ENCODE data around the gene TAGLN2.

TAGLN2 gene

DNA sequence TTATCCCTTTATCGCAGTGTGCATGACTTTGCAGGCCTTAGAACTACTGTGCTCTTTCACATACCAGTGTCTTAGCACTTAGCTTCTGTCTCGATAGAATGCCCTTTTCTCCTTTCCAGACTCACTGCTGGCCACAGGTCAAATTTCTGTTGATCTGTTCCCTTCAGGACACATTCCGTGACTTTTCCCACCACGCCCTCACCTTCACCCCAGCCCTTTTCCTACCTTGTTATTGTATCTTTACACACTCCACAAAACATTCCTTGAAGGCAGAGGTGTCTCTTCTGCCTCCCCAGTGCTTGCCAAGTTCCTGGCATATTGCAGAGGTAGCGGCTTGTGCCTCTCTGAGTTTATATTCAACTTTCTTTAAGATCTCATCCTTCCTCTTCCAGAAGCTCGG, 23.8 kb upstream of the TAGLN2 start:
- DNase-seq (ENCODE audit: low spot score): no peak

DNA sequence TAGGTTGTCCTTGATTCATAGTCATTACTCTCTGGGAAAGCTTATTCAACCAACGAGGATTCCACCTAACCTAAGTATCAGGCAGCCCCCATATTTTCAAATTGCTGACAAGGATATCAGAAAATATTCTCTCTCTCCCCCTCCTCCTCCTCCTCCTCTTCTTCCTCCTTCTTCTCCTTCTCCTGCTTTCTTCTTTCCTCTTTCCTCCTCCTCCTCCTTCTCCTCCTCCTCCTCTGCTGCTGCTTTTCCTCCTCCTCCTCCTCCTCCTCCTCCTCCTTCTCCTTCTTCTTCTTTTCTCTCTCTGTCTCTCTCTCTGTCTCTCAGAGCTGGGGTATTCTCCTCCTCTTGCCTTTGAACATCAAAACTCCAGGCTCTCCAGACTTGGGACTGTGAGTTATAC, 22.6 kb upstream of the TAGLN2 start:
- no peak for DNase-seq (ENCODE audit: low spot score)

DNA sequence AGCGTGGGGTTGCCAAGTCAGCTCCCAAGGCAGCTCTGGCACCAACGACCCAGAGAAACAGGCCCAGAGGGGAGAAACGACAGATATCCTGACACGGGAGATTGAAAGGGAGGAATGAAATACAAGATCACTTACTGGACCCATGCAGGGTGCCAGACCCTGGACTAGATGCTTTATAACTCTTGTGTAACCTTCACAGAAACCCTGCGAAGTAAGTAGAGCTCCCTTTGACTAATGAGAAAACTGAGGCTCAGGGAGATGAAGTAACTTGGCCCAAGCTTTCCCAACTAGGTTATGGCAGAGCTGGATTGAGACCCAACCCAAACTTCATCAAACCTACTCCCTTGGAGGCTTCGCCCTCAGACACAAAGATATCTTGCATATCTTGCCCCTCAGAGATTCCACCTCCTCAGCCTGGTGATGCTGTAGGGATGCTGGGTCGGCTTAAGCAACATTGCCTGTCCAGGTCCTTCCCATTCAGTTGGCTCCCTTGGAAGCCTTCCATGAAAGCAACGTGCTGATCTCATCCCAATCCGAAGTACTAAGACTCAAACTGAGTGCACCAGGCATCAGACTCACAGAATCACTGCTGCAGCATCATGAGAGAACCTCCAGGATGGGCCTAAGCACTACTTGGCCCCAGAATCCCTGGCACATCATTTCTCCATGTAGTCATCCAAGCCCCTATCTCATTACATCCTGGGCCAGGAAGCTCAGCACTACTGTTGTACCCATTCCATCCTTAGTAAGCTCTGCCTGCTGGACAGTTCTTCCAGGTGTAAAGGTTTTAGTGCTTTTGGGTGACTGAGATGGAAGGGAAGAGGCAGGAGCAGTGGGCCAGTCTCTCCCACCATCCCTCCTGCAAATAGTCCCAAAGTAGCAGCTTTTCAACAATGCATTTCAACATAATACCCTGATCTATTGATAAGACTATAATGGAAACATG, 21.2 kb upstream of the TAGLN2 start:
- DNase-seq (ENCODE audit: low spot score): no peak

DNA sequence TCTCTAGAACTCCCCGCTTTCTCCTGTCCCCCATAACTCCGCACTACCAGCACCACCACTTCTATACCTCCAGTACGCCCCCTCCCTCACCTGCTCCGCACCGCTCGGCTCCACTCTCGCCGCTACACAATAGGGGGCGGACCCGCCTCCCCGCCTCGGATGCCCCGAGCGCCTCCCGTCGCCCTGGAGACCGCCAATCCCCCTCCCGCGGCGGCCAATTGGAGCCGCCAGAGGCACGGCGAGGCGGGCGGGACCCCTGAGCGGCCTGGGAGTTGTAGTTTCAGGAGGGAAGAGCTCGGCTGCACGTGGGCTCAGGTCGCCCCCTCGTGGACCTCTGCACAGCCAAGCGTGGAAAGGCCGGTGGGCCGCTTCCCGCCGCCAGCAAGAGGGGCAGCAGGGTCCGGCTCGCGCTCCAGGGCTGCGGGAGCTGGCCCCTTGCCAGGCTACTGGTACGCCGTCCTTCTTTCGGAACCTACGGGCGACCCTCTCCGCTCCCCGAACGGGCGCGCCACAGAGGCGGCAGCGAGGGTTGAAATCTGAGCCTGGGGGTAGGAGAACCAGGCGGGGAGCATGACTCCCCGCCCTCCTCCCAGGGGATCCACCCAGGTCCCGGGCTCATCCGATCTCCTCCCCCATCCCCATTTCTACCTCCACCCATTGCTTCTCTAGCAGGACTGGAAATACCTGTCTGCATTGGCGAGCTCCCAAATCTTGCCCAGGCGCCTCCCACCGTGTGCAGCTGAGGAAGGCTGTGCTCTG, 20.4 kb upstream of the TAGLN2 start, which contains the start of gene IGSF9:
IGSF9 (minus strand) TSS at position 131 of the 759 bp plus-strand sequence. CDS start 2,159 bp downstream, outside the sequence.
- DNase-seq (ENCODE audit: low spot score): no peak

DNA sequence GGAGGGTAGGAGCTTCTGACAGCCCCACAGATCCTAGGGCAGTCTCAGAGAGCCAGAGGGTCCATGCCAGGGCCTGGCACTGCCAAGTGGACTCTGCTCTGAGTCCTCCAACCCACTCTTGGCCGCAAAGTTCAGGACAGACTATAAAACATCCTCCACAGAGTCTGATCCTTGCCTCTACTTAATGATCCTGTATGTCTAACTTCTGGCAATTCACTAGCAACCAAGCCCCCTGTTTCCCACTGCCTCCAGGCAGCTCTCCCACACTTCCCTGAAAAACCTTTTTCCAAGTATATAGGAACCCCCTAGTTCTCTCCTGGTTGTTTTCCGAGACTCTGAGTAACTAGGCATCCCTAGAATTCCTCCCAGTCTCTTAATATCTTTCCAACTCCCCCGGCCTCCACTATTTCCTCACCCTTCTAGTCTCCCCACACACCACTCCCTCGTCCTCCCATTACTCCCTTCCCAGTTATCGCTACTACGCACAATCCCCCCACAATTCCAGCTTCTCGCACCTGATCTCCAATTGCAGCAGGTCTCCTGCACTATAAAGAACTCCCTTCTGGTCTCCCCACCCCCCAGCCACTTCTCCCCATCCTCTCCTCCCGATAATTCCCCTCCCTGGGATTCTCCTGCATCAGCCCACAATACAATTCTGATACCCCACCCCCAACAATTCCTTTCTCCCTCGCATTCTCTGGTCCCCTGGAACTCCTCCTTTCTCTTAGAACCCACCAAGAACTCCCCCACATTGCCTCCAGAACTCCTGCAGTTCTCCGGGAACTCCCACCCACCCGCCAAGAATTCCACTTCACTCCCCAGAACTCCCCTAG, 19.5 kb upstream of the TAGLN2 start:
- DNase-seq (ENCODE audit: low spot score): no peak

DNA sequence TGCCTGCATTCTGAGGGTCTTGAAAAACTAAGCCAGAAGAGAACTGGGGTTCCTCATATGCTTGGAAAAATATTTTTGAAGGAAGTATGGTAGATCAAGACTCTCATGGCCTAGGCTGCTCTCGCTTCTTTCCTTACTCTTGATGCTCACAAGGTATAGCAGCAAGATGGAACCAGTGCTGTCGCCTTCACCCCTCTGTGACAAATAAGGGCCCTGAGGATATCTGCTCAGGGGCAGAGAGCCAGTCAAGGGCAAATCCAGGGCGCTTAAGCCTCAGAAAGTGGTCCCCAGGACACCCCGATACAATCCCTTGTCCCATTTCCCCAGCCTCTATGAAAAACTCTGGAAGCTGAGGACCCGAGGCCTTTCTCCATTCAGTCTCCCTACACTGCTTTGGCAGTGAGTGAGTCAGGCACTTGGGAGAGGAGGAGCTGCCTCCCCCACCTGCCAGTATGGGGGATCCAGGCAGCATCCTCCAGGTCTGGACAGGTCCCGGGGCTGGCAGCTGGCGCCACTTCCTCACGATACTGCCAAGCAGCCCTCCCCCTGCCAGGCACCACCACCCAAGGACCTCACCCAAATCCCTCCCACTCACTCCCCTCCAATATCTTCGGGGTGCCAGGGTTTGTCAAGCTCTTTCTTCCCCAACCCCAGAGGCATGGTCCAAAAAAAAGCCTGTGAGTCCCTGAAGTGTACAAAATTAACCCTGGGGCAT, 18.8 kb upstream of the TAGLN2 start:
- no peak for DNase-seq (ENCODE audit: low spot score)

DNA sequence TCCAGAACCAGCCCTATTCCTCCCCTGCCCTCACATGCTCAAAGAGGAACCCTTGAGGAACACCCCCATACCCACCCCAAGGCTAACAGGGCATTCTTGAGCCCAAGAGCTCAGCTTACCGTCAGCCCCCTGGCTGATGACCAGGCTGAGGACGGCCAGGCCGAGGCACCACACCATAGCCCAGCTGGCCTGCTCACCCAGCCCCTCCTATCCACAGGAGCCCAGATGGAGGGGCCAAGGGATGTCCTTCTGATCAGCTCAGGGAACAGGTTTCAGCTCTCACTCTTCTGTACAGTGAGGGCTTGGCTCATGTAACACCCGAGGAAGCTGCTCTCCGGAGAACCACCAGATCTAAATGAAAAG, 18.0 kb upstream of the TAGLN2 start:
- DNase-seq (ENCODE audit: low spot score): no peak

DNA sequence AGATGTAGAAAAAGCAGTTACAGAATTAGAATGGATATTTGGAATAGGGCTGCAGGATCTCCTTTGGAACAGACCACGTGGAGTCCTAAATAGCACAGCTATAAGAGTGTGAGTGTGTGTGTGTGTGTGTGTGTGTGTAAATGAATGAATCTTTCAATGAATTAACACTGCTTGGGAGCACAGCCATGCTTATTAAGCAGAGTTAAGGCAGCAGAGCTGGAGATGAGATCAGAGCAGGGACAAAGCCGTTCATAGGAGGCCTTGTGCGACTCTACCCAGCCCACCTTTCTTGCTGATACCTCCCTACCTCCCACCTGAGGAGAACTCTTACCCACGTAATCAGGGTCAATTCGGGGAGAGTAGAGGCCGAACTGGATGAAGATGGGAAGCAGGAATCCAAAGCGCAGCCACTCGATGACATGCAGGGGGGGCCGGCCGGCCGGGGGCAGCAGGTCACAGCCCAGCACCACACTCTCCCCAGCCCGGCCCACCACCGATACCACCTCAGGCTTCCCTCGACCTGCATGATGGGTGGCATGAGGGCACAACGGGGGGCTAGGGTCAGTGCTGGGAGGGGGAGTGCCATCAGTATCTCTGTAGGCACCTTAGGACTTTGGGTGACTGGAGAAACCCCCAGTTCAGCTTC, 17.4 kb upstream of the TAGLN2 start:
- no peak for DNase-seq (ENCODE audit: low spot score)

DNA sequence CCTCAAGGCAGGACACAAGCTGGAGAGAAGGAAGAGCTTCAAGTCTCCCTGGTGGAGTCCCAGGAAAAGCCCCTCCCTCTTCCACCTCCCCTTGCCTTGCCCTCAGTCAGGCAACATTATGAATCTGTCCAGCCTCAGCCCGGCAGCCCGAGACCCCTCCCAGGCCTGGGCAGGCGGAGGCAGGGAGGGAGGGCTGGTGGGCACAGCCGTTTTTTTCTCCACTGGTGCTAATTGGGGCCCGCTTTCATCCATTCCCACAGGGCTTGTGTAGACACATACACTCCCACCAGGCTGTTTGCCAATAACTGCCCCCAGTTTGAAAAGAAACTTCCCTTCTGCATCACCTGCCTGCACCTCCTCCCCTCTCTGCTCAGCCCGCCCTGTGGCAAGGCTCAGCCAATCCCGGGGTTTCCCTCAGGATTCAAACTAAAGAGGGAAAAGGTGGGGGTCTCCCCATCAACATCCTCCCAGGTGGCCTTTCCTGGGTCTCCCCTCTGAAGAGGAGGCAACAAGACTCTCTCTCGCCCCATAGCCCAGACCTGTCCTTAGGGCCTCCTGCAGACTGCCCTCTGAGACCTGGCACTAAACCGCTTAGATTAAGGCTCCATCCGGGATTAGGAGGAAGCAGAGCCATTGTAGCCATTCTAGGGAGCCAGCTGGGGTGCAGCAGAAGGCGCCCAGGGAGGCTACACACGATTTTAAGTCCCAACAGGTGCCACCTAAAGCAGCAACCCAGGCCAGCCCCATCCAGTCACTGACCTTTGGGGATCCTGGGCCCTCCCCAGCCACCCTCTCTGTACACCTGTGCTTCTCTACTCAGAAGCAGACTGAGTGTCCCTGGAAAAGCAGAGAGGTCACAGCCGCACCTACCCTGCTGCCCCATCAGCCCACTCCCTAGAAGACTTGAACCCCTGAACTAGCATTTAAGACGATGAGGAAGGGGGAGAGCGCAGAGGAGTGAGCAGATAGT, 16.6 kb upstream of the TAGLN2 start:
- no peak for DNase-seq (ENCODE audit: low spot score)

DNA sequence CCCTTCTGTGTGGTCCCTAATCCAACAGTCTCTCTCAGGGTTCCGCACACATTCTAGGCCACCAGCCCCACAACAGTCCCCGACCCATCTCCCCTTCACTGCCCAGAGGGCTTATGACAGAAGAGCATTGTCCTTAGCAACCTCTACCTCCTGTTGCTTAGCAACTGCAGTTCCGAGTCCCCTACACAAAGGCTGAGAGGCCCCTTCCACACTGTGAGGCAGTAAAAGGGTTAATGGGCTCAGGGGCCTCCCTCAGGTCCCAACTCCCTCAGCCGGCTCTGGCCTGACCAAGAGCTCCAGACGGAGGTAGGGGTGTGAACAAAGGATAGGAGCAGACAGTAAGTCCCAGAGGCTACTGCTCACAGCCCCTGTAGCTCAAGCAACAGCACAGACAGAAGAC, 15.8 kb upstream of the TAGLN2 start:
- no peak for DNase-seq (ENCODE audit: low spot score)

DNA sequence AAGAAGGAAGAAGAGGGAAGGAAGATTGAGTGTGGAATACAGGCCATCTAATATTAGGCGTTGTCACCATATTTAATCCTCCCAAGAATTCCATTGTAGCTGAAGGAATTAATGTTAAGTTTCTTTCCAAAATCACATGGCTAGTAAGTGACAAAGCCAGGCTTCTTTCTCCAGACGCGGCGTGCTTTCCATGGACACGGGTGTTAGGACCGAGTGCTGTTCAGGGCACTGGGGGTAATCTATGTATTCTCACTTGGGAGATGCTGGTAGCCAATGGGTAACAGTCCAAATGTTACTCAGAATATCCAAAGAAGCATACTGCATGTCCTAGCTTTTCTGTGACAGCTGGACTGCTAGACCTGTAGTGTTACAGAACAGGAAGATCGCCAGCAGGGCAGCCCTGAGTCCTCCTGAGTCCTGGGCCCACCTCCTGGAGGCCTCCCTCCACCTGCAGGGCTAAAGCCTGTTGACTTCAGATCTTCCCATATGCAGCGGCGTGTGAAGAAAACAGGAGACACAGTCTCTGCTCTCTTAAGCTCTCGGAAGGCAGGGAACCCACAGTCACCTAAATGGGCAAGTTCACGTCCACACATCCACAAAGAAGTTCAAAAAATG, 14.8 kb upstream of the TAGLN2 start:
- DNase-seq (ENCODE audit: low spot score): no peak

DNA sequence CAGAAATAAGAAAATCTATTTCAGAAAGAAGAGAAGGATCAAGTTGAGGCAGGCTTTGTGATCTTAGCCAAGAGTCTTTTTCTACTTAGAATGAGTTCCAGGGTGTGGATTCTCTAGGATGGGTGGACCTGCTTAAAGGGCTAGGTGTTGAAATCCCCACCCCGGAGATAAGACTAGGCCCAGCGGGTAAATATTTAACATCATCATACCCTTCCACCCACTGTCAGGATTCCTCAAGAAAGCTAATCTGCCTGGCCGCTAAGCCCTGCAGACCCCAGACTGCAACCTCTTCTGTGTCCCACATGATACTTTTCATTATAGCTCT, 14.3 kb upstream of the TAGLN2 start:
- DNase-seq (ENCODE audit: low spot score): no peak

DNA sequence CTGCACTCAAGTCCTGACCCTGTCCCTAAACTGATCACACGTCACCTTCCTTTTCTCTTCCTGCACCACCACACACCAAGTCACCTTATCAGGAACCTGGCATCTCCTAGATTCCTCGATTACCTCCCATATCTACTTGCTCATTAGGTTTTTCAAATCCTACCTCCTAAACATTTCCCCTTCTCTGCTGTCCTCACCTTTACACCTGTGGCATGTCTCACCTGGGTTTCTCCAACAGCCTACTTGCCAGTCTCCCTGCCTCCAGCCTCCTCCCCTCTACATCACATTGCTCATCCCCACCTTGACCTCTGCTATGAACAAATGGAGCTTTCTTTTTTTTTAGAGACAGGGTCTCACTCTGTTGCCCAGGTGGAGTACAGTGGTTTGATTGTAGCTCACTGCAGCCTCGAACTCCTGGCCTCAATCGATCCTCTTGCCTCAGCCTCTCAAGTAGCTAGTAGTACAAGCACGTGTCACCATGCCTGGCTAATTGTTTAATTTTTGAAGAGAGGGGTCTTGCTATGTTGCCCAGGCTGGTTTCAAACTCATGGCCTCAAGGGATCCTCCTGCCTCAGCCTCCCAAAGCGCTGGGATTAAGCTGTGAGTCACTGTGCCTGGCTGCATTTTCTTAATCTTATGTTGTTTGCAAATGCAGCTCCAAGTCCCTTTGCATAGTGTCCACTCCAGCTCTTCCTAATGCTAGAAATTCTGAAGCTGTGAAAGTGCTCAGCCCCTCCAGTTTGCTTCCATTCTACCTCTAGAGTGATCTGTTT, 13.8 kb upstream of the TAGLN2 start:
- no peak for DNase-seq (ENCODE audit: low spot score)

DNA sequence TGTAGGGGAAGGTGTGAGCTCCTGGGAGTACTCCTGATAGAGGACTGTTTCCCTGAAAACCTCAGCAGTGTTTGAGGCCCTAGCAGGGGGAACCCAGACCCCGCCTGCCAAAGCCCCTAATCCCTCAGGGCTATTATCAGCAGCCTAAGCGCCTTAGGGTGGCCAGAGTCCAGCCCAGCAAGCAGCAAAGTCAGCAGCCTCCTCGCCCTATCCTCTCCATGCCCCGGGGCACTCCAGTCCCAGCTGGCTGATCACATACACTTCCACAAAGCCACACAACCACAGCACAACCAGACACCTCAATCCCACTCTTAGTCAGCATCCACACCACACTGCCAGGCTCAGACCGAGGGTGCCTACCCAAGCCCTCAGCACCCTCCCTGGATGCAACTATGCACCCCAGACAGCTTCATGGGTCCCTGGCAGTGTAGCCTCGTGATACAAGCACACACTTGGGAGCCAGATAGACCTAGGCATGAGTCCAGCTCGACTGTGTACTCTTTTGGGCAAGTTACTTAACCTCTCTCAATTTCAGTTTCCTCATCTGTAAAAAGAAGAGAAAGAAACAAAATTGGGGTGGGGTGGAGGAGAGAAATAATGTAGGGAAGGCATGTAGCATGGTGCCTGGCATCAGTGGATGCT, 13.0 kb upstream of the TAGLN2 start:
- no peak for DNase-seq (ENCODE audit: low spot score)

DNA sequence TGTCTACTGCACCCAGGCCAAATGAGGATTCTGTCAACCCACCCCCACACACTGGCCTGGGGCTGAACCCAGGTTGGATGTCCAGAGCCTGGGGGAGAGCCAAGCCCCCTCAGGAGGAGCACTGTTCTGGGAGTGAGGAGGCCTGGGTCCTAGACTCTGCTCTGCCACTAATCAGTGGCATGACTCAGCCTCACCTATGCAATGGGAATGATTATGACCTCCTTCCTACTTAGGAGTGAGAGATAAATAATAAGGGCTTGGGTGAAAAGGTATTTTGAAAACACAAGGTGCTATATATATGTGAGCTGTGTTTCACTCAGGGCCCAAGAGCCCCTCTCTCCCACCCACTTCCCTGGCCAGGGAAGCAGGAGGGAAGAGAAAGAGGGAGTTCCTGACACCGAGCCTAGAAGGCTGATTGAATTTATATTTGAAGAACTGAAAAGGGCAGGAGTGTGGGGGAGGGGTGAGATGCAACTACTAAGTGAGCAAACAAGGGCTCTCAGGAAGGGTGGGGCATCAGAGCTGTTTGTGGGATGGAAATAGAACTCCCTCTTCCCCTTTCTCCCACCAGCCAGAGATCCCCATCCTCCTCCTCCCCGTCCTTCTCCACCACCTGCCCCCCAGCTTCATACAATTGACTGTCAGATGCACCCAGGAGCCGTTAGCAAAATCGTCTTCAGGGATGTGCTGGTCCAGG, 11.9 kb upstream of the TAGLN2 start:
- DNase-seq (ENCODE audit: low spot score): no peak

DNA sequence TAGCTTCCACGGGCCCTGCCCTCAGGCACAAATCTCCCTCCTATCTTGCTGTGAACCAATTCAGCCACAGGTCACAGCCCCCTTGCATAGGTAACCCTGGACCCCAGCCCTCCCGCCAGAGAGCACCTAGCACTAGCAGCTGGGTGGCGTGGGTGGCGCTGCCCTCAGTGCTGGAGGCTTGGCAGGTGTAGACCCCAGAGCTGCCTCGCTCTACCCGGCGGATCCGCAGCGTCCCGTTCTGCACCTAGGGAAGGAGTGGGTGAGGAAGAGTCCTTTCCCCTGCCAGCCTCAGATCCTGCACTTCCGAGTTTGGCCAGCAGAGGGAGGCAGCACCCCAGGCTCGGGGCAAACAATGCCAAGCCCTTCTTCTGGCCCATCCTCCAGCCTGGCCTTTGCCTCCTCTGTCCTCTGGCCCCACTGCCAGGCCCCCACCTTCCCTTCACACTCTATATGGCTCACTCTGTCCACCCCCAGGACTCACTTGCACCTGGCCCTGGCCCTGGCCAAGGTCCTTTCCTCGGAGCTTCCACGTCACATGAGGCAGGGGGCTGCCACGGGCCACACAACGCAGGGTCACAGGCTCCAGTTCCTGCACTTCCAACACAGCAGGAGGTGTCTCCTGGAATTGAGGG, 11.1 kb upstream of the TAGLN2 start:
- peak; percentile 75 for DNase-seq (ENCODE audit: low spot score)

DNA sequence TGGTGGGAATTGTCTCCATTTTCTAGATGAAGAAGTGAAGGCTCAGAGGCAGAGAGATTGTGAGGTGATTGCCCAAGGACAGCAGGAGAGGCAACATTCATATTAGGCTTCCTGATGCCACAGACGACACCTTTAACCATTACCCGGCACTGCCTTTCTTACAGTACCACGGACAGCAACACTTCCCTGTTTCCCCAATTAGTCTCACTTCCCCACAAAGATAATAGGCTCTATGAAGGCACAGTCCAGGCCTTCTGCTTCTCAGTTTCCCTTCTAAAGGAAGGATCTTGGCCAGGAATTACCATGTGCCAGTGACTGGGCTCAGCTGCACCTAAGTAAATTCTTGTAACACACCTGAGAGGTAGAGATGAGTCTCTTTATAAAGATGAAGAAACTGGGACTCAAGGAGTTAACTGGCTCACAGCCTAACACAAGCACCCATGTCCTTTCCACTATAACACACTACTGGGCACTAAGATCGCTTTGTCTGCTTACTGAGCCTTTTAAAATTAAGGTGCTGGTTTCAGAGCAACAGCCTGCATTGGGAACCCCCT, 10.5 kb upstream of the TAGLN2 start:
- DNase-seq (ENCODE audit: low spot score): no peak
